ENCODE data around the gene ABCA8.
"Not testable (repeated sequence)": the region's sequence is repeated elsewhere in the genome, so short reads cannot be mapped to it uniquely, and the experiment has no call there.

The ABCA8 gene

GRCh38 chr17:68947868-68948267 is 7.3 kb downstream of the ABCA8 start:
- DNase-seq (ENCODE audit: low read depth, low spot score); H3K4me3 ChIP-seq (ENCODE audit: low read length): not testable (repeated sequence)

- DNase-seq (ENCODE audit: low read depth, low spot score) = peak; percentile 79
- H3K4me3 ChIP-seq (ENCODE audit: low read length) = no peak overlapping the region
Measured at GRCh38 chr17:68944435-68945035, 10.7 kb downstream of the ABCA8 start.

- not testable (repeated sequence) for DNase-seq (ENCODE audit: low read depth, low spot score); H3K4me3 ChIP-seq (ENCODE audit: low read length)
Measured at GRCh38 chr17:68943812-68944182, 11.4 kb downstream of the ABCA8 start.

- DNase-seq (ENCODE audit: low read depth, low spot score) = no peak
- no peak overlapping the region for H3K4me3 ChIP-seq (ENCODE audit: low read length)
Measured at GRCh38 chr17:68943123-68943811, 11.9 kb downstream of the ABCA8 start.

GRCh38 chr17:68942389-68942788 is 12.8 kb downstream of the ABCA8 start:
- DNase-seq (ENCODE audit: low read depth, low spot score) = no peak
- no peak overlapping the region for H3K4me3 ChIP-seq (ENCODE audit: low read length)

- DNase-seq (ENCODE audit: low read depth, low spot score) = no peak
- no peak overlapping the region for H3K4me3 ChIP-seq (ENCODE audit: low read length)
Measured at GRCh38 chr17:68941761-68942160, 13.4 kb downstream of the ABCA8 start.

GRCh38 chr17:68939195-68939594 is 16.0 kb downstream of the ABCA8 start:
- no peak overlapping the region for H3K4me3 ChIP-seq (ENCODE audit: low read length)
- DNase-seq (ENCODE audit: low read depth, low spot score) = no peak

- DNase-seq (ENCODE audit: low read depth, low spot score) = no peak
- H3K4me3 ChIP-seq (ENCODE audit: low read length) = no peak overlapping the region
Measured at GRCh38 chr17:68937890-68938514, 17.2 kb downstream of the ABCA8 start.

- H3K4me3 ChIP-seq (ENCODE audit: low read length) = no peak overlapping the region
- no peak for DNase-seq (ENCODE audit: low read depth, low spot score)
Measured at GRCh38 chr17:68927516-68927915, 27.7 kb downstream of the ABCA8 start.

- DNase-seq (ENCODE audit: low read depth, low spot score) = no peak
- no peak overlapping the region for H3K4me3 ChIP-seq (ENCODE audit: low read length)
Measured at GRCh38 chr17:68924793-68925720, 30.1 kb downstream of the ABCA8 start.

- no peak for DNase-seq (ENCODE audit: low read depth, low spot score)
- no peak overlapping the region for H3K4me3 ChIP-seq (ENCODE audit: low read length)
Measured at GRCh38 chr17:68910789-68911431, 44.3 kb downstream of the ABCA8 start.

- H3K4me3 ChIP-seq (ENCODE audit: low read length) = no peak overlapping the region
- no peak for DNase-seq (ENCODE audit: low read depth, low spot score)
Measured at GRCh38 chr17:68910251-68910705, 44.9 kb downstream of the ABCA8 start.

- no peak overlapping the region for H3K4me3 ChIP-seq (ENCODE audit: low read length)
- DNase-seq (ENCODE audit: low read depth, low spot score) = no peak
Measured at GRCh38 chr17:68909066-68909465, 46.1 kb downstream of the ABCA8 start.

GRCh38 chr17:68908045-68908444 is 47.1 kb downstream of the ABCA8 start:
- no peak for DNase-seq (ENCODE audit: low read depth, low spot score)

GRCh38 chr17:68906638-68907037 is 48.6 kb downstream of the ABCA8 start:
- H3K4me3 ChIP-seq (ENCODE audit: low read length) = no peak overlapping the region
- peak; percentile 5 for DNase-seq (ENCODE audit: low read depth, low spot score)

More at GRCh38 chr17:68908045-68908444, 47.1 kb downstream of the ABCA8 start:
- H3K4me3 ChIP-seq (ENCODE audit: low read length) = no peak overlapping the region

- H3K4me3 ChIP-seq (ENCODE audit: low read length) = no peak overlapping the region
- no peak for DNase-seq (ENCODE audit: low read depth, low spot score)
Measured at GRCh38 chr17:68903286-68903685, 51.9 kb downstream of the ABCA8 start.

GRCh38 chr17:68897557-68897956 is 57.6 kb downstream of the ABCA8 start:
- DNase-seq (ENCODE audit: low read depth, low spot score) = no peak
- H3K4me3 ChIP-seq (ENCODE audit: low read length) = no peak overlapping the region

GRCh38 chr17:68892658-68893057 is 62.5 kb downstream of the ABCA8 start:
- no peak for DNase-seq (ENCODE audit: low read depth, low spot score)

GRCh38 chr17:68892193-68892592 is 63.0 kb downstream of the ABCA8 start:
- H3K4me3 ChIP-seq (ENCODE audit: low read length) = no peak overlapping the region
- no peak for DNase-seq (ENCODE audit: low read depth, low spot score)

More at GRCh38 chr17:68892658-68893057, 62.5 kb downstream of the ABCA8 start:
- H3K4me3 ChIP-seq (ENCODE audit: low read length) = no peak overlapping the region
